B cell (primary cell): Measurements from ENCODE around the gene KRTAP10-8. TPM values are rescaled to one million over a fixed set of nuclear protein-coding genes. Genes with fewer than 3 reads are reported as not detected.
"Not testable (repeated sequence)": the region's sequence is repeated elsewhere in the genome, so short reads cannot be mapped to it uniquely, and the experiment has no call there.

Experiments used
- ATAC-seq: fragments of 200-7000 bp; cut with Tn5 transposase; one replicate; pipeline ENCODE4 v1.10.0; 2021; ENCODE audit warnings: low read depth, mild to moderate bottlenecking, moderate number of reproducible peaks, moderate library complexity
- CTCF ChIA-PET: fragments of 350-600 bp; sonication (Branson Sonifier 250); formaldehyde crosslinking; loops from one replicate; lab custom pipeline; 2021; ENCODE audit warnings: antibody characterized with exemption, inconsistent platforms; lab: Charles Lee
- POLR2A ChIA-PET: fragments of 350-600 bp; sonication (Branson Sonifier 250); formaldehyde crosslinking; loops from one replicate; lab custom pipeline; 2021; ENCODE audit warnings: antibody characterized with exemption; lab: Charles Lee
- DNase-seq: peaks from one replicate; pipeline ENCODE4 v3.0.0; 2013
- H2AFZ ChIP-seq: 2 replicates; pipeline ENCODE4 v1.6.1; 2012; ENCODE audit warnings: mild to moderate bottlenecking, low read depth, low read length; ENCODE audit not compliant: insufficient read depth, poor library complexity, severe bottlenecking
- H3K27ac ChIP-seq, 2 donors: 1 replicate in 1 of 2; 2 replicates in 1 of 2; pipeline ENCODE4 v1.5.1; 2012 to 2013; ENCODE audit warnings: low read length in 2 of 2, mild to moderate bottlenecking in 2 of 2, moderate library complexity in 1 of 2
- H3K27me3 ChIP-seq, 4 experiments: fragments of 200-600 bp in 1 of 4; sonication (generic) in 1 of 4; replicated peaks in 1 of 4; 1 replicate in 2 of 4; 2 replicates in 2 of 4; pipeline versions ENCODE4 v1.6.1 to v1.7.0; 2013 to 2016; ENCODE audit warnings: low read length in 3 of 4, mild to moderate bottlenecking in 2 of 4, mixed read lengths in 1 of 4, moderate library complexity in 1 of 4; ENCODE audit not compliant: insufficient read depth in 4 of 4, control insufficient read depth in 3 of 4; ENCODE audit errors: control extremely low read depth in 1 of 4
- H3K36me3 ChIP-seq, 2 experiments: replicated peaks in 1 of 2; 1 replicate in 1 of 2; 2 replicates in 1 of 2; pipeline versions ENCODE4 v1.6.1 to v1.7.1; 2013; ENCODE audit warnings: low read length in 1 of 2; ENCODE audit not compliant: insufficient read depth in 2 of 2, control insufficient read depth in 1 of 2; ENCODE audit errors: control extremely low read depth in 1 of 2, extremely low read depth in 1 of 2
- H3K4me1 ChIP-seq, 2 donors: fragments of 200-600 bp in 1 of 2; sonication (generic) in 1 of 2; 1 replicate in 1 of 2; 2 replicates in 1 of 2; pipeline versions ENCODE4 v1.5.1 to v1.6.1; 2013 to 2017; ENCODE audit warnings: low read length in 2 of 2; ENCODE audit not compliant: control insufficient read depth in 2 of 2, insufficient read depth in 2 of 2
- H3K4me2 ChIP-seq: replicated peaks from 2 replicates; pipeline ENCODE3; 2012; ENCODE audit warnings: mild to moderate bottlenecking, low read depth, low read length; ENCODE audit not compliant: poor library complexity, severe bottlenecking
- H3K4me3 ChIP-seq, 5 experiments: fragments of 200-600 bp in 1 of 5; sonication (generic) in 1 of 5; 1 replicate in 3 of 5; 2 replicates in 2 of 5; pipeline versions ENCODE4 v1.5.1 to v1.7.0; 2011 to 2016; ENCODE audit warnings: low read length in 4 of 5, mild to moderate bottlenecking in 4 of 5, low read depth in 2 of 5, control low read depth in 1 of 5, moderate library complexity in 1 of 5; ENCODE audit not compliant: insufficient read depth in 1 of 5; ENCODE audit errors: control extremely low read depth in 1 of 5, extremely low read depth in 1 of 5
- H3K79me2 ChIP-seq: fragments of 200-600 bp; sonication (generic); one replicate; pipeline ENCODE4 v1.6.0; 2016; ENCODE audit warnings: low read length; ENCODE audit not compliant: control insufficient read depth, insufficient read depth
- H3K9ac ChIP-seq: fragments of 200-600 bp; sonication (generic); 2 replicates; pipeline ENCODE4 v1.6.1; 2017; ENCODE audit warnings: mild to moderate bottlenecking, low read length, moderate library complexity
- H3K9me3 ChIP-seq, 3 donors: one replicate each; pipeline versions ENCODE4 v1.6.1 to v1.7.1; 2013; ENCODE audit warnings: low read length in 2 of 3; ENCODE audit not compliant: control insufficient read depth in 2 of 3, insufficient read depth in 1 of 3; ENCODE audit errors: control extremely low read depth in 1 of 3
- H4K20me1 ChIP-seq: 2 replicates; pipeline ENCODE4 v1.6.0; 2012; ENCODE audit warnings: mild to moderate bottlenecking, low read length; ENCODE audit not compliant: insufficient read depth, control insufficient read depth, poor library complexity, severe bottlenecking
- H3K27ac Mint-ChIP-seq: one replicate; pipeline ENCODE4 v1.8.0; 2021; ENCODE audit warnings: mixed read lengths
- H3K27me3 Mint-ChIP-seq: one replicate; pipeline ENCODE4 v1.8.0; 2021; ENCODE audit warnings: mixed read lengths
- H3K4me1 Mint-ChIP-seq: one replicate; pipeline ENCODE4 v1.8.0; 2021; ENCODE audit warnings: mixed read lengths
- H3K4me3 Mint-ChIP-seq: one replicate; pipeline ENCODE4 v1.8.0; 2021; ENCODE audit warnings: mixed read lengths
- H3K9me3 Mint-ChIP-seq: one replicate; pipeline ENCODE4 v1.8.0; 2022; ENCODE audit warnings: mixed read lengths; ENCODE audit not compliant: insufficient read depth
- EZH2 ChIP-seq: IDR thresholded peaks from 2 replicates; pipeline ENCODE4 v1.6.1; 2012; ENCODE audit warnings: borderline replicate concordance, low read depth, mild to moderate bottlenecking, moderate library complexity, low read length; ENCODE audit not compliant: insufficient read depth, poor library complexity, severe bottlenecking
- WGBS: methylation state at CpG from one replicate; pipeline ENCODE4 v1.1.5; 2013; ENCODE audit warnings: missing lambda C conversion rate; ENCODE audit not compliant: insufficient coverage; 5-methylcytosine and 5-hydroxymethylcytosine counted together
- intact Hi-C: fragments of 100-400 bp; cut with micrococcal nuclease; formaldehyde crosslinking; loops from one replicate; pipeline ENCODE4 v1.10.0; 2022
- polyA plus RNA-seq: library from polyadenylated mRNA; depleted of rRNA; stranded (reverse); fragments of >200 nt; gene quantifications from 2 replicates; pipeline ENCODE4 v1.2.3, GENCODE V29; 2012
- total RNA-seq, 2 donors: library from RNA; stranded (reverse); fragments of 120-200 nt in 1 of 2; gene quantifications; 1 replicate in 1 of 2; 2 replicates in 1 of 2; pipeline versions ENCODE4 v1.2.3 to v1.2.4, GENCODE V29; 2013 to 2022
- TF ChIP-seq, protein P1 (sequence below): fragments of 200-600 bp; IDR thresholded peaks from one replicate; pipeline ENCODE4 v1.8.0; 2022; ENCODE audit warnings: antibody characterized with exemption, mild to moderate bottlenecking

The KRTAP10-8 gene
- total and polyA plus RNA-seq, 2 donors (not counting 1 experiment from before 2014, with no cell fraction given), result not detected

DNA sequence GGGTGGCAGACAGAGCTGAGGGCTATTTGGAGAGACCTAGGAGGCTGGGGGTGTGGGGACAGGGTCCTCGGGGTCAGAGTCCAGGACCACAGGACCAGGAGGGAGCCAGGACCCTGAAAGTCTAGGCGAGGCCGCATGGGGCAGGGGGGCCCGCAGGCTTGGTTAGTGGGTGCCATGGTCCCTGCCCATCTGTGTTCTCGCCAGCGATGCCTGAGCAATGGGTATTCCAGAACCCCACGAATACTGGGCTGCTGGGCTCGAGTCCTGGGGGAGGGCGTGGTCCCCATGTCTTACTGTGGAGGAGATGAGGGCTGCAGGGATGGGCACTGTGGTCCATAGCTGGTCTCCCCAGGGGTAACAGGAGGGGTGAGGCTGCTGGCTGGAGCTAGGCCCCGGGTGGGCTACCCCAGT, 21.6 kb upstream of the KRTAP10-8 start:
- ATAC-seq (no peak), DNase-seq (no peak)
- ChIA-PET POLR2A (no interaction called here), CTCF (no interaction called here)
- H2AFZ ChIP-seq, result no peak overlapping the region
- no peak overlapping the region for H3K4me3 Mint-ChIP-seq
- no peak overlapping the region for H3K27ac Mint-ChIP-seq
- no peaks in the 10 kb centered on the region for H4K20me1 ChIP-seq
- H3K27me3 ChIP-seq, result peaks cover 0 to 11% (median 3%) of the 10 kb centered on the region in 4 experiments
- no peak overlapping the region for H3K4me3 ChIP-seq
- no peaks in the 10 kb centered on the region for H3K4me1 ChIP-seq
- intact Hi-C loops, result no loop called here
- H3K27ac ChIP-seq, result no peak overlapping the region
- no peaks in the 10 kb centered on the region for H3K79me2 ChIP-seq
- H3K9me3 Mint-ChIP-seq, result peaks cover 2% of the 10 kb centered on the region
- 65% methylated on average over 7 of the region's 10 CpGs for WGBS
- H3K9ac ChIP-seq, result no peak overlapping the region
- no peak for TF ChIP-seq EZH2
- TF ChIP-seq, protein P1, sequence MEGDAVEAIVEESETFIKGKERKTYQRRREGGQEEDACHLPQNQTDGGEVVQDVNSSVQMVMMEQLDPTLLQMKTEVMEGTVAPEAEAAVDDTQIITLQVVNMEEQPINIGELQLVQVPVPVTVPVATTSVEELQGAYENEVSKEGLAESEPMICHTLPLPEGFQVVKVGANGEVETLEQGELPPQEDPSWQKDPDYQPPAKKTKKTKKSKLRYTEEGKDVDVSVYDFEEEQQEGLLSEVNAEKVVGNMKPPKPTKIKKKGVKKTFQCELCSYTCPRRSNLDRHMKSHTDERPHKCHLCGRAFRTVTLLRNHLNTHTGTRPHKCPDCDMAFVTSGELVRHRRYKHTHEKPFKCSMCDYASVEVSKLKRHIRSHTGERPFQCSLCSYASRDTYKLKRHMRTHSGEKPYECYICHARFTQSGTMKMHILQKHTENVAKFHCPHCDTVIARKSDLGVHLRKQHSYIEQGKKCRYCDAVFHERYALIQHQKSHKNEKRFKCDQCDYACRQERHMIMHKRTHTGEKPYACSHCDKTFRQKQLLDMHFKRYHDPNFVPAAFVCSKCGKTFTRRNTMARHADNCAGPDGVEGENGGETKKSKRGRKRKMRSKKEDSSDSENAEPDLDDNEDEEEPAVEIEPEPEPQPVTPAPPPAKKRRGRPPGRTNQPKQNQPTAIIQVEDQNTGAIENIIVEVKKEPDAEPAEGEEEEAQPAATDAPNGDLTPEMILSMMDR, result no peak
- peaks cover 0 to 4% (median 0%) of the 10 kb centered on the region in 3 donors for H3K9me3 ChIP-seq
- peaks cover 38% of the 10 kb centered on the region for H3K27me3 Mint-ChIP-seq
- H3K36me3 ChIP-seq, result no peaks in the 10 kb centered on the region
- no peak overlapping the region for H3K4me2 ChIP-seq
- H3K4me1 Mint-ChIP-seq, result no peaks in the 10 kb centered on the region

DNA sequence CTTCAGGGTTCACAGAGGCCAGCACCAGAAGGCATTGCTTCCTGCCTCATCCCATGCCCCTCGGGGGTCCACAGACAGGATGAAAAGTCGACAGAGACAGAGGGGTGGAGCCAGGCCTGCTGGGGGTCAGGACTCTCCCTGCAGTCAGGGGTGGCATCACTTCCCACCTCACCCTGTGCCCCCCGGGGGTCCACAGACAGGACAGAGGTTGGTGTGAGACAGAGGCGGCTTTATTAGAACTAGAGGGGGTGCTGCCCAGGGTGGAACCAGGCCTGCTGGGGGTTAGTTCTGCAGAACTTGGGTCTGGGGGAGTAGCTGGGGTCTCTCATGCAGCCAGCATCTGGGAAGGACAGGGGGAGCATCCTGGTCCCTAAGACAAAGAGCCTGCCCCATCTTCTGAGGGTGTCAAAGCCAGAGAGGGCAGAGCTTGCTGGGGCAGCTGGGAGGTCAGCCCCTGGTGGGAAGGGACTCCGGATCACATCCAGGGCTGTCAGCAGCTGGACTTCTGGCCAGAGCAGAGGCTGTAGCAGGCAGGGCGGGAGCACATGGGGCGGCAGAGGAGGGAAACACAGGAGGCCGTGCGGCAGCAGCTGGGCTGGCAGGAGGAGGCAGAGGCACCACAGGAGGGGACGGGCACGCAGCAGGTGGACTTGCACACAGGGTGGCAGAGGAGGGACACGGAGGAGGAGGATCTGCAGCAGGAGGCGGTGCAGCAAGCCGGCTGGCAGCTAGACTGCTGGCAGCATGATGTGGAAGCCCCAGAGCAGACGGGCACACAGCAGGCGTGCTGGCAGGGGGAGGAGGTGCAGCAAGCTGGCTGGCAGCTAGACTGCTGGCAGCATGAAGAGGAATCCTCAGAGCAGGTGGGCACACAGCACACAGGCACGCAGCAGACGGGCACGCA, 20.7 kb upstream of the KRTAP10-8 start:
- ATAC-seq, H4K20me1 ChIP-seq, H3K4me3 ChIP-seq, H3K4me3 Mint-ChIP-seq, H3K27ac ChIP-seq, H3K27ac Mint-ChIP-seq, DNase-seq, H3K4me2 ChIP-seq, intact Hi-C loops, H2AFZ ChIP-seq, POLR2A ChIA-PET, CTCF ChIA-PET, H3K27me3 ChIP-seq, H3K9me3 Mint-ChIP-seq, H3K4me1 Mint-ChIP-seq, H3K36me3 ChIP-seq, H3K9me3 ChIP-seq, H3K9ac ChIP-seq, H3K79me2 ChIP-seq, H3K4me1 ChIP-seq: not testable (repeated sequence)
- WGBS, result 89% methylated on average over 7 of the region's 19 CpGs
- H3K27me3 Mint-ChIP-seq, result peaks cover 33% of the 10 kb centered on the region

DNA sequence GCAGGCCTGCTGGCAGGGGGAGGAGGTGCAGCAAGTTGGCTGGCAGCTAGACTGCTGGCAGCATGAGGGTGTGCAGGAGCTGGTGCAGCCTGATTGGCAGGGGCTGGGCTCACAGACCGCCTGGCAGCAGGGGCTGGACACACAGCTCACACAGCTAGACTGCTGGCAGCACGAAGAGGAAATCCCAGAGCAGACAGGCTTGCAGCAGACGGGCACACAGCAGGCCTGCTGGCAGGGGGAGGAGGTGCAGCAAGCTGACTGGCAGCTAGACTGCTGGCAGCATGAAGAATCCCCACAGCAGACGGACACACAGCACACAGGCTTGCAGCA, 20.1 kb upstream of the KRTAP10-8 start:
- POLR2A ChIA-PET, H3K4me3 ChIP-seq, H3K27ac ChIP-seq, ATAC-seq, H3K4me2 ChIP-seq, intact Hi-C loops, H3K79me2 ChIP-seq, H3K27ac Mint-ChIP-seq, H3K36me3 ChIP-seq, H3K9me3 ChIP-seq, H3K4me3 Mint-ChIP-seq, H3K4me1 Mint-ChIP-seq, H4K20me1 ChIP-seq, DNase-seq, H3K9me3 Mint-ChIP-seq, H2AFZ ChIP-seq, H3K27me3 ChIP-seq, CTCF ChIA-PET, H3K9ac ChIP-seq, H3K4me1 ChIP-seq: not testable (repeated sequence)
- peaks cover 26% of the 10 kb centered on the region for H3K27me3 Mint-ChIP-seq
- no CpG with 5 or more reads among the region's 4 CpGs for WGBS
